NCI-H1048 (cell line): ENCODE measurements around the gene PMM2.

ENCODE experiments used
- DNase-seq: peaks from one replicate; lab custom pipeline; 2025; lab: John Stamatoyannopoulos, UW

The PMM2 gene

DNA sequence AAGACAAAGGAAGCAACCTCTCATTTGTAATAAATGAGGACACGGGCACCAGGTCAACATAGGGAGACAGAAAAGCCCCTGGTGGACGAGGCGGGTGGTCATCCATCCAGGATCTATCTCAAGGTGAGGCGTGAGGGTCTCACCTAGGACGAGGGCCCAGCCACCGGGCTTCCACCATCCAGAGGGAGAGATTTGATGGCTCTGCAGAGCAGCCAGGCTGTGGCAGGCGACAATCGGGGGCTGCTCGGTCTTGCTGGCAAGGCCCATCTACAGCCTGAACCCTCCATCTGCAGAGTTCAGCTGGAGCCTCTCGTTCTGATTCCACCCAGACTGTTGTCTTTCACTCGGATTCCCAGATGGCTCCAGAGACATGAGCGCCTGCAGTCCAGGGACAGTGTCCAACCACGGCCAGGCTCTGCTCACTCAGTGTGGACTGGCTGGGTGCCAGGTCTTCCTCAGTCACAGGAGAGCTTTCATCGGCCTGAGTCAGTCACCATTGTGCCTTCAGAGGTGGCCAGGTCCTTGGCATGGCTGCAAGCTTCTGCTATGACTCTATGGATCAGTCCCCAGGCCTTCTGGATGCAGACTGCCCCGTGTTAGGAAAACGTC, 90.4 kb downstream of the PMM2 start:
- DNase-seq, result no peak

DNA sequence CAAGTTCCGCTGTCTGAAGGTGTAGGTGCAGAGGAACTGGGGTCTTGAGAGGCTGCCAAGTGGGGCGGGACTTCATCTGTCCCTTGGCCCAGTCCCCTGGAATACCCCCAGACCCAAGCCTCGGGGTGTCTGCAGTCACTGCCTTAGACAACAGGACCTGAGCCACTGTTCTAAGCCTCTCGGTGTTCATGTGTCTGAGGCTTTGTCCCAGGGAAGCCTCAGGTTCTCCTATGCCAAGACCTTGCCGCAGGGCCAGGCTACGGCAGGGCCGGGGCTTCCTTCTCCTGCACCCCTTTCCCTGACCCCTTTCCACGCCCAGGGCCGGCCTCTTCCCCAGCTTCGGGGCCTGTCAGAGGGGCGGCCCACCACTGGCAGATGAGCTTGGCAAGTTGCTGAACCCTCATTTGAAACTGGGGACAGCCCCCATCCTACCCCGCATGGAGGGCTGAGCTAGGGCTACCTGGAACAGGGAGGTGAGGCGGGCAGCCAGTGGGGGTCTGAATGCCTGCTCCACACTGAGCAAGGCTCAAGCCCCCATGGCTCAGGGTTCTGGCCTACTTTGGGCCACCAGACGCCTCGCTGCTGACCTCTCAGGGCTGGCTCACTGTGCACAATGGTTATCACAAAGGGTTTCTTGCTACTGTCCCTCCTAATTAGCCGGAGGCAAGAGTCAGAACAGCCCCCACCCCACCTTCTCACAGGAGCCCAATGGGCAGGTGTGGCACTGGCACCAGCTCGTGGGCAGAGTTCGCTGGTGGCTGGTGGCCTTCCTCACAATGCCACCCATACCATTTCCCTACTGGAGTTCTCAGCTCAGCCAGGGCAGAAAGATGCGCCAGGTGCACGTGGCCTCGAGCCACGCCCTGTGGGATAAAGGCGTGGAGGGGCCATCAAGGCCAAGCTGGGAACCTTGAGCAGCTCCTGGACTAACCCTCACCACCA, 91.6 kb downstream of the PMM2 start:
- no peak for DNase-seq

DNA sequence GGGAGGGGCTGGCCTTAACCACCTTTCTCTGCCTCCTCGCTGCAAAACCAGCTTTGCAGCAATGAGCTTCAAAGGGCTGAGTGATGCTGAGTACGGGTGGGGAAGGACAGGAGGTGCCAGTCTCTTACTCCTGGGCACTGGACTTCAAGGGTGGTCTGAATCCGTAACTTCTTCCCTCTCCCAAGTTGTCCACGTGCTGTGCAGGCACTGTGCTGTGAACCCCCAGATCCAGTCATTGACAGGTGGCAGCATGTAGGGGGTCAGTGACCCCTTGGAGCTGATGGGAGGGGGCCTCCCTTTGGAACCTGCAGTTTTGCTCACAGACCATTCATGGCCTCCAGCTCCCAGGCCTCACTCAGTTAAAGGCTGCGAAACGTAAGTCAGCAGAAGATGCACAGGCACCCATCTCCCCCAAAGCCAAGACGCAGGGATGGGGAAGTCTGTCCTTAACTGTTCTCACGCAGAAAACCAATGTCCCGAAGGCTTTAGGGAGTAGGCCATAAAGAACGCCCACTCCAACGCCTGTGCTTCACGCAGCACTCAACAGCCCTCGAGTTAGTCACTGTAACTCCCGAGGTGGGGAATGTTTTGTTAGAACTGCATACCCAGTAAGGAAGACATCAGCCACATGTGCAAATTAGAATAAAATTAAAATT, 92.4 kb downstream of the PMM2 start:
- DNase-seq, result no peak

DNA sequence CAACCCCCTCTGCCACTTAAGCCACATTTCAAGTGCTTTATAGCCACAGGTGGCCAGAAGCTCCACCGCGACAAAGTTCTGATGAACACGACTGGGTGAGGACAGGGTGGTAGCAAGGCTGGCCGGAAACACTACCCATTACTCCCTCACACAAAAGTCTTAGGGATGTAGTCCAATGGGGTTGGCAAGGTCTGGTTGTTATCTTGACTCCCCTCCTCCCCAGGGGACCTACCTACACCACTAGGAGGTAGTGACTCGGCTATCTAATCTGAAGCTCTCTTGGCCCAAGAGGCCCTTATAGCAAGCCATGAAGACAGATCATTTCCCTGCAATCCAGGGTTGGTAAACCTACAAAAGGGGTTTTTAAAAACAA, 92.9 kb downstream of the PMM2 start:
- no peak for DNase-seq

DNA sequence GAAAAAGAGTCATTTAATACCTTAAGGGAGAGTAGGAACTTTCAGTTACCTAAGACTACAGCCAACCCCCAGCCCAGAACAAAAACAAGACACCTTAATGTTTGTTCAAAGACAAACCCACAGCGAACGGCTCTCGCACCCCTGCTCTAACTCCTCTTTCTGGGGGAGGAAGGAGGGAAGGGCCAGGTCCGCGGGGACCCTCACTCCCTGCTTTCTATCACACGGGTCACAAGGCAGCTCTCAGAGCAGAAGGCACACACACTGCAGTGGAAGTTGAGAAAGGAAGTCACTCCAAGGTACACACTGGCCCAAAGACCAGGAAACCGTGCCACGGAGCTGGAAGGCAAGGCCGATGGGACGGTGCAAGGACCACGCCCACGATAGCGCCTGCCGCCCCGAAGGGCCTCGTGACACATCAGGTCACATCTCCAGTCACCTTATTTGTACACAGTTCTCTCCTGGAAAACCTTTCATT, 94.5 kb downstream of the PMM2 start:
- no peak for DNase-seq

DNA sequence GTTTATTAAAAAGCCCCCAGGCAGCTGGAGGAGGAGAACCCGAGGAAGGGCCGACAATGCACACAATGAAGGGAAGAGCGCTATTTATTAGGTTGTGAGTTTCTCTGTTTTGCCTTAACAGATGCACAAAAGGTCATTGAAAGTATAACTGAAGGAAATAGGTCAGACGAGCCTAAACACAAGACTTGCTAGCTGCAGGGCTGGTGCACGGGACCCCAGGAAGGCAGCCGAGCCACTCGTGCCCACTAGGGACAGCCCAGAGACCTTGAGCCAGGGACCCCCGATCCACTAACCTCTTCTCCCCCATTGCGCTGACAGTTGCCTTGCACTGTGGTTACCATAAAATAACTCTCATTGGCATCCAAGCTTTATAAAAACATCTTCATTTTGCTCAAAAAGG, 95.8 kb downstream of the PMM2 start:
- DNase-seq, result no peak

DNA sequence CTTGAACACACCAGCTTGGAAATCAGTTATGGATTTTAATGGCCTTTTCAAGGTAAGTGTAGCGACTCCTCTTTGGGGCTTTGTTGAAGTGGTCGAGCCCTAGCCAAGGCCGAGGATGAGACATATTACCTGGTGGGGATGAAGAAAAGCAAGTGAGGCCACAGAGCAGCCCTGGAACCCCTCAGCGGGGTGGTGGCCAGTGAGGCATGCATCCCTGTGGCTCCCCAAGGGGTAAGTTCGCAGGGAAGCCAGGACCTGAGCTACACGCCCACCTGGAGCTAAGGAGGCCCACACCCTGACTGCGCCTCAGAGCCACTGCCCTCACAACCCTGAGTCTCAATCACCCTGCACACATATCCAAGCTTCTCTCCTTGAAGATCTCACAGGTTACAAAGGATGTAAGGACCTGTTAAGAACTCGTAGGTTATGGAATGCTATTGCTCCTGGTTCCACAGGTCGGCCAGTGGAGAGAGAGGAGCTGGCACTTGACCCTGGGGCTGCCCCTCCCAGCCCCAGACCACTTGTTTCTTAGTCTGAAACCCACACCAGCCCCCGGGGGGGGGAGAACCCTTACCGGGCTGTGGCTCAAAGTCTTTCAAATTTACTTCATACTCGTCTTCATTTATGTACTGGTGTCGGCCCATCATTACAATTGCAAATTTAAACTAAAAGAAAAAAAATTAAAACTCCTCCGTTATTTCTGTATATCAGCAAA, 96.5 kb downstream of the PMM2 start:
- DNase-seq, result no peak

DNA sequence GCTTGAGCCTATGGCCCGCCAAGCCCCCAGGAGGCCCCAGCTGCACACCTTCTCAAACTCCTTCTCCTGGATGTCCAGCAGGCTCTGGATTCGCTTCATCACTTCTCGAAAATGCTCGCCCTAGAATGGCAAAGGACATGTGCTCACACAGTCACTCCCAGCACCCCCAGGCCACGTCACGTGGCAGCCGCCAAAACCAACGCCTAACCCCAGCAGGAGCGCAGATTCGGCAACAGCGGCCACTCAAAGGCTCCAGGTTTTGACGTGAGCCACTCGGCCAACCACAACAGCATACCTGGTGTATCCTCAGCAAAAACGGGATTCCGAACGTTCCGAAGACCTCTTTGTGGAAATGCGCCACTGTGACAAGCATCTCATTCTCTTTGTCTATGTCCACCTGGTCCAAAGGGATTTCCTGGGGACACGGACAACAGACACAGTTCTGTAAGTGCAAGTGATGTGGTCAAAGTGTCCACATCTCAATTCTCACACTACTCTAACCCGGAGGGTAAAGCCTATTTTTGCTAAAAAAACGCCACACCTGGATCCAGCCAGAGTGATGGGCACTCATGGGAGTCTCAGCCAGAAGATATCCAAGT, 97.2 kb downstream of the PMM2 start:
- no peak for DNase-seq

DNA sequence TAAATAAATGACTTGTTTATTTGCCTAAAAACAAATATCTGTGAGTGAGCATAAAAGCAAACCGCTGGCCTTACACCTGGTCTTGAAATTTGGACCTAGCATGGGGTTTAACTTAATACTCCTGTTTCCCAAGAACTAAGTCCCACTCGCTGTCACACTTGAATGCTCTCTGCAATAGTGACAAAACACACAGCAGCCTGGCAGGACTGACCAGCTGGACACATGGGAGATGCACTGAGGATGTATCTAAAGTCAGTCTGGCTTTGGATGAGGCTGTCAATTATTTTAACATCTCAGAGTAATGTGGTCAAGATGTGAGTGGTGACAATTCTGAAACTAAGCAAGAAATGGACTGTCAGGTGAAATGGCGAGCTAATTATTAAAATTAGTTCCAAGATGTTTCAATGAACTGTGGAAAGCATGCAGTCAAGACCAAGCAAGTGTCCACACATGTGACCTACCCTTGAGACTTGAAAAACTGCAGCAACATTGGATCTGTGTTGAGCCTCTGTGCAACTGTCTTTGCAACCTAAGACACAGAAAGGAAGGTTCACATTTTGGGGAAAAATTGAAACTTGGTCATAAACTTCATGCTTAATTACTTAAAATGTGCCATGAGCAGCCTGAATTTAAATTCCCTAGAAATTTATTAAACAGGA, 101.2 kb downstream of the PMM2 start:
- DNase-seq, result no peak
